Activated CD8-positive, alpha-beta memory T cell treated with anti-CD3 and anti-CD28 coated beads for 48 hours (primary cell): ENCODE measurements around the gene NHLRC1.

Experiments used
- DNase-seq, 3 experiments: peaks; one replicate each; pipeline ENCODE4 v3.0.0-alpha.2; 2020; ENCODE audit warnings: low read depth in 2 of 3, low spot score in 2 of 3

Gene NHLRC1

DNA sequence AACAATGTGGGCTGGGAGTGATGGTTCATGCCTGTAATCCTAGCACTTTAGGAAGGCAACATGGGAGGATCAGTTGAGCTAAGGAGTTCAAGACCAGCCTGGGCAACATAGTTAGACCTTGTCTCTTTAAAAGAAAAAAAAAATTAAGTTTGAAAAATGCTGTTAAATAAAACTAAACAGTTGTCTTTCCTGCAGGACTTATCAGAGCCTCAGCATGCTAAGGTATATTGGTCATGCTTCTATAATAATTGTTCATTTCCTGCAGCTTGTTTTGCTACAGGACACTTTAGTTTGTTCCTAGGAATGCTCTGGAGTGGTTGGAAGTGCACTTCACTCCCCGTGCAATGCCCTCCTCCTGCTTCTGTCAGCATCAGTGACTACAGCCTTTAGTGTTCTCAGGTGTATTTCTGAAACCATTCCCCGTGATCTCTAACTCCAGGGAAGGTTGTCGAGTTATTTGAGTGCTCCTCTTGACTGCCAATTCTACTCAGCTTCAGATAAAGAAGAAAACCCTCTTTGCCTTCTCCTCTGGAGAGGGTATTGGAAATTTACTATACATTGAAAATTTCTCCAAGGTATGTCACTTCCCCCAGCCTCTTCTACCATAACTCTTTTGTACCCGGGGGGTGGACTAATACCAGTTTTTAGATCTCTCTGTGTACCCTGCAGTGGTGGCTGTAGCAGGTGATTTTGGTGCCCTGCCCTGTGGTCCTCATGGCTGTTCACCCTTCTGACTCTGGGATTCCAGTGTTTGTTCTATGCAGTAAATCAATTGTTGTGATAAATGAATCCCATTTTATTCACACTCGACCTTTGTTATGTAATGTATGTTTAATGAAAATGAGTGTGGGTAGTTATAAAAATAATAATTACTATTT lies 33.8 kb downstream of the NHLRC1 start:
- DNase-seq, result no peak

DNA sequence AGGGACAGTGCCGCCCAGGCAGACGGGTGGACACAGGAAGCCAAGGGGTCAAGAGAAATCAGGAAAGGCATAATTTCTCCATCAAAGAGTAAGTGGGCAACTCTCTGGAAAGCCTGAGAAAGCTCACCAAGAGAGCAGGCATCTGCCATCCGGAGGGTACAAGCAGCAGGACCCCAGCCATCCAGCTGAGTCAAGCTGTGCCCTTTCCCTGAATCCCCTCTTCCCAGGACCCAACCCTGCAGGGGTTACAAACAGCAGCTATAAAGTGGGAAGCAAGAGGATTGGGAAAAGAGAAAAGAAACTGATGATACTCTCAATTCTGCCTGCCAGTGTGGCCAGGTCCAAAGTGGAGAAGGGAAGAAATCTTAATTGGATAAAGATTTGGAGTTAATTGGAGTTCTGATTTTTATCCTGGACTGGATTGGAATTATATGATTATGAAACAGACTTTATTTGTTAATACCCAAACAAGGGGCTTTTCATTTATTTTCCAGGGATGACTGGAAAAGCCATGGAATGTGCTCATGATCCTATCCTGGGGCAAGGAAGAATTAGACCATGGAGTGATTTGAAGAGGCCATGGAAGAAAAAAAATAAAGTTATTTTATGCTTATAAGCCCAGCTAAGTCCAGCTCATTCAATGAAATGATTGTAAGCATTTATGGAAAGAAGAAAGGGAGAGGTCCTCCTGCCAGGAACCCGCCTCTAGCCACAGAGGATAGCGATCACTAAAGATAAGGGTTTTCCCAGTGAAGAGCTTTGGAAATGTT lies 34.9 kb downstream of the NHLRC1 start:
- DNase-seq, result no peak

DNA sequence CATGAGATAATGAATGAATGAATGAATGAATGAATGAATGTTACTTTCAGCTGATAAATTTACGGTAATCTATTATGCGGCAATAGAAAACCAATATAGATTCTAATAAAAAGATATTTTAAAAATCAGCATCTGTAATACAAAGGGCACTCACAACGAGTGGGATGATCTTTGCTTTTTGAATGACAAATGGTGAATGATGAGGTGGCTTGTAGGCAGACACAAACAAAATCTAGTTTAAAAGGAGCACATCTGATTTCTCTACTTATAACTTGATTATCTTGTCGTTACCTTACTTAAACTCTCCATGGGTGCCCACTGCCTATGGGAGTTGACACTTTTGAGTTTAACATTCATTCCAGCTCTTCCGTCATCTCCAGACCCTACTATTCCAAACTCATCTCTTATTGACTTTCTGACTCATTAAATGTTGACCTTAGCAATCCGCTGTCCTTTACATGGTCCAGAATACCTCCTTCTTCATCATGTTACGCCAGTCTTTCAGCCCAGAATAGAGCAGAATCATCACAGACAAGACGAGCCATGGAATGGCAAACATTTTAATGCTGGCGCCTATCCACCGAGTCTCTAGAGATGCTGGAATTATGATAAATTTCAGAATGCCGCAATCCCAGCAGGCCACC lies 41.3 kb downstream of the NHLRC1 start:
- no peak for DNase-seq

DNA sequence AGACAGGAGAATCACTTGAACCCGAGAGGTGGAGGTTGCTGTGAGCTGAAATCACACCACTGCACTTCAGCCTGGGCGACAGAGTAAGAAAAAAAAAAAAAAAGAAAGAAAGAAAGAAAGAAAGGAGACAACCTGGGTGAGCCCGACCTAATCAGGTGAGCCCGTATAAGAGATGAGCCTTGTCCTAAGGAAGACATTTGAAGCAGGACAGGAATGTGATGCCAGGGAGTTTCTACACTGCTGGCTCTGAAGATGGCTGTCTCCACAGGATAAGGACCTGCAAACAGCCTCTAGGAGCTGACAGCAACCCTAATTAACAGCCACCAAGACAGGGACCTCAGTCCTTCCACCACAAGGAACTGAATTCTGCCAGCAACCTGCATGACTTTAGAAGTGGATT lies 41.9 kb downstream of the NHLRC1 start:
- no peak for DNase-seq

DNA sequence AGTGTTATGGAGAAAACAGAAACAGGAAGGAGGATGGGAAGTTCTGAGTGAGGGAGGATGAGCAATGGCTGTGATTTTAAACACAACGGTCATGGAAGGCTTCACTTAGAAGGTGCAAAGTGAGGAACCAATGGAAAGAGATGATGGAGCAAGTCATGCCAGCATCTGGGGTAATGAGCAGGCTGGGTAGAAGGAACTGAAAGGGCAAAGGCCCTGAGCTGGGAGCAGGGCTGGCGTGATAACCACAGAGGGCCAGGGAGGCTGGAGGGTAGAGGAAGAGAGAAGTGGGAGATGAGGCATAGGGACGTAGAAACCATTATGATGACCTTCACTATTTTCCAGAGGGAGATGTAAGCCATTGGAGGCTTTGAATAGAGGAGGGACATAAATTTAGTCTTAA lies 43.6 kb downstream of the NHLRC1 start:
- DNase-seq, result no peak

DNA sequence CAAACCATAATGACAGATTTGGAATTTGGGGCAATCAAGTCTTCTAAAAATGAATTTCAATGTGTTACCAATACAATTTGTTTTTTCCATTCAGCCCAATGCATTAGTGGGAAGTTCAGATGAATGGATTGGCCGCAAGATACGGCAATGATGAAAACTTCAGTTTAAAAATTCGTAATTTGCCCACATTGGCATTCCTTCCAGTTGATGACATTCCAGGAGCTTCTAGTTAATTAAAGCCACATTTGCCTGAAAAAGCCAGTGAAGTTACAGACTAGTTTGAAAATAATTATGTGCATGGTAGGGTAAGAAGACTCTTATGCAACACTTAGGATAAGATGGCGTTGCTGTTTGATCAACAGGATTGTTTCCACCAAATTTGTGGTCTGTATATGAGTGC lies 46.2 kb downstream of the NHLRC1 start:
- DNase-seq, result no peak

DNA sequence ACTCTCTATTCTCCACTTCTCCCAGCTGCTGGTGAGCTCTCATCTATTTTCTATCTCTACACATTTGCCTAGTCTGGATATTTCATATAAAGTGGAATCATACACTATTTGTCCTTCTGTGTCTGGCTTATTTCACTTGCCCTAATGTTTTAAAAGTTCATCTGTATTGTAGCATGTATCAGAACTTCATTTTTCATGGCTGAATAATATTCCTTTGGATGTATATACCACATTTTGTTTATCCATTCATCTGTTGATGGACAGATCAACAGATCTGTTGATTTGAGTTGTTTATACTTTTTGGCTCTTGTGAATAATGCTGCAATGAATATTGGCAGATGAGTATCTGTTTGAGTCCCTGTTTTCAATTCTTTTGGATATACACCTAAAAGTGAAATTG lies 49.6 kb downstream of the NHLRC1 start:
- no peak for DNase-seq

DNA sequence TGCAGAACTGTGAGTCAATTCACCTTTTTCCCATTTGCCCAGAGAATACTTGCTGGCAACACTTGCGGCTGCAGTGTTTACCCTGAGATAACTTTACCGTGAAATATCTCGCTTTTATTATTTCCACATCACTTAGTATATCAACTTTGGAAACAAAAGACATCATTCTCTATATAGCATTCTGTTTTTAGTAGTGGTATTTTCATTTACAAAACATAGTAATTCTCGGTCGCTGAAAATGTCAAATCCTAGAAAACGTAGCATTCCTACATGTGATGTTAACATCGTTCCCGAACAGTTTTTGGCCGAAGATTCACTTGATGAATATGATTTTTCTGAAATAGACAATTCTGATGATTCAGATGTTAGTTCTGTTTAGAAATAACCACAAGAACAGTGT lies 52.0 kb downstream of the NHLRC1 start:
- no peak for DNase-seq
